Thyroid gland (tissue), 4 donors: ENCODE measurements around the gene TOMM40.

Source experiments
- CTCF ChIP-seq, 6 experiments: fragments of 200-600 bp in 3 of 6; fragments of 450-650 bp in 3 of 6; sonication (generic) in 3 of 6; IDR thresholded peaks; one replicate each; pipeline ENCODE4 v1.5.1; 2016 to 2019; ENCODE audit warnings: antibody characterized with exemption in 6 of 6, mild to moderate bottlenecking in 2 of 6, inconsistent platforms in 1 of 6, moderate library complexity in 1 of 6
- POLR2A ChIP-seq, 2 donors: fragments of 450-650 bp; IDR thresholded peaks; one replicate each; pipeline ENCODE4 v1.6.1; 2017; ENCODE audit warnings: antibody characterized with exemption in 2 of 2, mild to moderate bottlenecking in 2 of 2, moderate library complexity in 1 of 2

GRCh38 chr19:44848812-44849447 lies 42.1 kb upstream of the TOMM40 start:
- no peak for TF ChIP-seq CTCF (IDR thresholded peaks at IDR 0.05)
- no peak for TF ChIP-seq POLR2A (IDR thresholded peaks at IDR 0.05)
